Activated T-helper 1 cell treated with anti-CD3 and anti-CD28 coated beads, Interleukin-12 subunit alpha, Interleukin-12 subunit beta, Interleukin-2, Interleukin-4 antibody, amounts not matched to agents 30 ng/mL and 10 ng/mL and 1 ng/mL, durations not matched to agents 14 hours and 24 hours and 36 hours (primary cell): ENCODE results near the gene IFITM10. TPM values are rescaled to one million over a fixed set of nuclear protein-coding genes. Genes with fewer than 3 reads are reported as not detected.

Source experiments
- DNase-seq: peaks from one replicate; pipeline ENCODE4 v3.0.0; 2021; ENCODE audit warnings: low spot score
- H3K27ac Mint-ChIP-seq: one replicate; pipeline ENCODE4 v1.8.0; 2021; ENCODE audit warnings: mild to moderate bottlenecking, mixed read lengths
- H3K27me3 Mint-ChIP-seq: one replicate; pipeline ENCODE4 v1.8.0; 2022; ENCODE audit warnings: mild to moderate bottlenecking, moderate library complexity, mixed read lengths; ENCODE audit not compliant: insufficient read depth
- H3K36me3 Mint-ChIP-seq: one replicate; pipeline ENCODE4 v1.8.0; 2021; ENCODE audit warnings: low read depth, mixed read lengths
- H3K4me1 Mint-ChIP-seq: one replicate; pipeline ENCODE4 v1.8.0; 2021; ENCODE audit warnings: low read depth, mixed read lengths
- H3K4me3 Mint-ChIP-seq: one replicate; pipeline ENCODE4 v1.8.0; 2021; ENCODE audit warnings: mild to moderate bottlenecking, moderate library complexity, mixed read lengths
- H3K9me3 Mint-ChIP-seq: one replicate; pipeline ENCODE4 v1.8.0; 2021; ENCODE audit warnings: mixed read lengths
- intact Hi-C: fragments of 100-400 bp; cut with micrococcal nuclease; formaldehyde crosslinking; loops from one replicate; pipeline ENCODE4 v1.15.1; 2024
- total RNA-seq: library from RNA; stranded (reverse); gene quantifications from 2 replicates; pipeline ENCODE4 v1.2.3, GENCODE V29; 2022

Gene IFITM10
- total RNA-seq, 1 donor from 2014 or later, result 0.52 TPM

- Mint-ChIP-seq H3K36me3 (no peaks in the 10 kb centered on the region), H3K4me3 (no peak overlapping the region), H3K27me3 (peaks cover 5% of the 10 kb centered on the region), H3K9me3 (peaks cover 8% of the 10 kb centered on the region), H3K4me1 (no peaks in the 10 kb centered on the region), H3K27ac (no peak overlapping the region)
- DNase-seq, result no peak
- intact Hi-C loops, result no loop called here
Observed at GRCh38 chr11:1742371-1742770, 8.0 kb downstream of the IFITM10 start.

GRCh38 chr11:1741741-1742140, 8.7 kb downstream of the IFITM10 start:
- no peaks in the 10 kb centered on the region for H3K36me3 Mint-ChIP-seq
- no peak for DNase-seq

GRCh38 chr11:1740786-1741530, 9.4 kb downstream of the IFITM10 start:
- Mint-ChIP-seq H3K27me3 (peaks cover 9% of the 10 kb centered on the region), H3K9me3 (peaks cover 19% of the 10 kb centered on the region), H3K27ac (no peak overlapping the region), H3K4me3 (no peak overlapping the region), H3K36me3 (no peaks in the 10 kb centered on the region), H3K4me1 (no peaks in the 10 kb centered on the region)
- intact Hi-C loops, result no loop called here
- DNase-seq, result no peak

More at GRCh38 chr11:1741741-1742140, 8.7 kb downstream of the IFITM10 start:
- H3K4me3 Mint-ChIP-seq, result no peak overlapping the region
- peaks cover 5% of the 10 kb centered on the region for H3K27me3 Mint-ChIP-seq
- H3K27ac Mint-ChIP-seq, result no peak overlapping the region
- H3K4me1 Mint-ChIP-seq, result no peaks in the 10 kb centered on the region
- H3K9me3 Mint-ChIP-seq, result peaks cover 11% of the 10 kb centered on the region
- intact Hi-C loops, result no loop called here

GRCh38 chr11:1739576-1739975, 10.8 kb downstream of the IFITM10 start:
- Mint-ChIP-seq H3K27me3 (peaks cover 9% of the 10 kb centered on the region), H3K4me3 (no peak overlapping the region), H3K4me1 (no peaks in the 10 kb centered on the region), H3K36me3 (no peaks in the 10 kb centered on the region), H3K9me3 (peaks cover 26% of the 10 kb centered on the region), H3K27ac (no peak overlapping the region)
- intact Hi-C loops, result no loop called here
- DNase-seq, result no peak

GRCh38 chr11:1738380-1738779, 12.0 kb downstream of the IFITM10 start:
- DNase-seq, result no peak
- no peaks in the 10 kb centered on the region for H3K4me1 Mint-ChIP-seq
- peaks cover 9% of the 10 kb centered on the region for H3K27me3 Mint-ChIP-seq
- H3K36me3 Mint-ChIP-seq, result no peaks in the 10 kb centered on the region
- intact Hi-C loops, result no loop called here
- peaks cover 26% of the 10 kb centered on the region for H3K9me3 Mint-ChIP-seq
- H3K27ac Mint-ChIP-seq, result no peak overlapping the region
- no peak overlapping the region for H3K4me3 Mint-ChIP-seq

GRCh38 chr11:1737080-1737757, 13.2 kb downstream of the IFITM10 start:
- intact Hi-C loops, result no loop called here
- DNase-seq, result no peak
- Mint-ChIP-seq H3K9me3 (peaks cover 26% of the 10 kb centered on the region), H3K27me3 (peaks cover 9% of the 10 kb centered on the region), H3K4me3 (no peak overlapping the region), H3K27ac (no peak overlapping the region), H3K4me1 (no peaks in the 10 kb centered on the region), H3K36me3 (no peaks in the 10 kb centered on the region)

- no peak overlapping the region for H3K27ac Mint-ChIP-seq
- no peak for DNase-seq
Observed at GRCh38 chr11:1736447-1736992, 13.9 kb downstream of the IFITM10 start.

GRCh38 chr11:1735271-1735670, 15.1 kb downstream of the IFITM10 start:
- Mint-ChIP-seq H3K27me3 (peaks cover 9% of the 10 kb centered on the region), H3K9me3 (peaks cover 34% of the 10 kb centered on the region), H3K4me1 (no peaks in the 10 kb centered on the region), H3K36me3 (no peaks in the 10 kb centered on the region), H3K27ac (no peak overlapping the region), H3K4me3 (no peak overlapping the region)
- intact Hi-C loops, result no loop called here
- no peak for DNase-seq

More at GRCh38 chr11:1736447-1736992, 13.9 kb downstream of the IFITM10 start:
- Mint-ChIP-seq H3K27me3 (peaks cover 9% of the 10 kb centered on the region), H3K4me1 (no peaks in the 10 kb centered on the region), H3K4me3 (no peak overlapping the region), H3K9me3 (peaks cover 28% of the 10 kb centered on the region), H3K36me3 (no peaks in the 10 kb centered on the region)
- intact Hi-C loops, result no loop called here

GRCh38 chr11:1734641-1735081, 15.7 kb downstream of the IFITM10 start:
- Mint-ChIP-seq H3K4me1 (no peaks in the 10 kb centered on the region), H3K36me3 (no peaks in the 10 kb centered on the region), H3K27ac (no peak overlapping the region), H3K9me3 (peaks cover 34% of the 10 kb centered on the region), H3K4me3 (no peak overlapping the region), H3K27me3 (peaks cover 7% of the 10 kb centered on the region)
- DNase-seq, result no peak
- intact Hi-C loops, result no loop called here

- no peak for DNase-seq
- H3K36me3 Mint-ChIP-seq, result no peaks in the 10 kb centered on the region
- no peak overlapping the region for H3K4me3 Mint-ChIP-seq
- peaks cover 7% of the 10 kb centered on the region for H3K27me3 Mint-ChIP-seq
- H3K9me3 Mint-ChIP-seq, result peaks cover 34% of the 10 kb centered on the region
- intact Hi-C loops, result no loop called here
- peaks cover 2% of the 10 kb centered on the region for H3K4me1 Mint-ChIP-seq
- no peak overlapping the region for H3K27ac Mint-ChIP-seq
Observed at GRCh38 chr11:1733716-1734640, 16.4 kb downstream of the IFITM10 start.

- peaks cover 14% of the 10 kb centered on the region for H3K27me3 Mint-ChIP-seq
- H3K4me3 Mint-ChIP-seq, result no peak overlapping the region
- no peaks in the 10 kb centered on the region for H3K36me3 Mint-ChIP-seq
- H3K27ac Mint-ChIP-seq, result no peak overlapping the region
- peaks cover 6% of the 10 kb centered on the region for H3K4me1 Mint-ChIP-seq
- H3K9me3 Mint-ChIP-seq, result peaks cover 34% of the 10 kb centered on the region
- DNase-seq, result no peak
- intact Hi-C loops, result no loop called here
Observed at GRCh38 chr11:1733009-1733715, 17.2 kb downstream of the IFITM10 start.

GRCh38 chr11:1732418-1733008, 17.9 kb downstream of the IFITM10 start:
- intact Hi-C loops, result no loop called here
- Mint-ChIP-seq H3K36me3 (no peaks in the 10 kb centered on the region), H3K9me3 (peaks cover 28% of the 10 kb centered on the region), H3K27ac (no peak overlapping the region), H3K27me3 (peaks cover 20% of the 10 kb centered on the region), H3K4me3 (no peak overlapping the region), H3K4me1 (peaks cover 6% of the 10 kb centered on the region)
- no peak for DNase-seq
